ENCODE measurements around the gene FTCD.

The FTCD gene

GRCh38 chr21:46157987-46158451 lies 2.6 kb upstream of the FTCD start:
- TF ChIP-seq POLR2AphosphoS5 (IDR thresholded peaks at IDR 0.05; ENCODE audit: low read depth, low read length) = no peak
- no peak for TF ChIP-seq SIN3A (IDR thresholded peaks at IDR 0.05; ENCODE audit: borderline replicate concordance, insufficient read depth, low read length)
- no peak for TF ChIP-seq REST (IDR thresholded peaks at IDR 0.05; ENCODE audit: insufficient read depth in 1 of 2, low read depth in 2 of 2, low read length in 2 of 2)
- TF ChIP-seq FOXP2 (optimal IDR thresholded peaks at IDR 0.05; ENCODE audit: borderline replicate concordance, extremely low read depth, extremely low read length, insufficient read depth) = no peak
- TF ChIP-seq TAF1 (IDR thresholded peaks at IDR 0.05; ENCODE audit: borderline replicate concordance, insufficient read depth, low read length) = no peak

GRCh38 chr21:46157396-46157986 lies 2.1 kb upstream of the FTCD start:
- TF ChIP-seq SIN3A (IDR thresholded peaks at IDR 0.05; ENCODE audit: borderline replicate concordance, insufficient read depth, low read length) = no peak
- TF ChIP-seq TAF1 (IDR thresholded peaks at IDR 0.05; ENCODE audit: borderline replicate concordance, insufficient read depth, low read length) = no peak
- TF ChIP-seq FOXP2 (optimal IDR thresholded peaks at IDR 0.05; ENCODE audit: borderline replicate concordance, extremely low read depth, extremely low read length, insufficient read depth) = no peak
- no peak for TF ChIP-seq REST (IDR thresholded peaks at IDR 0.05; ENCODE audit: insufficient read depth in 1 of 2, low read depth in 2 of 2, low read length in 2 of 2)
- TF ChIP-seq POLR2AphosphoS5 (IDR thresholded peaks at IDR 0.05; ENCODE audit: low read depth, low read length) = no peak

- no peak for TF ChIP-seq TAF1 (IDR thresholded peaks at IDR 0.05; ENCODE audit: borderline replicate concordance, insufficient read depth, low read length)
- no peak for TF ChIP-seq REST (IDR thresholded peaks at IDR 0.05; ENCODE audit: insufficient read depth in 1 of 2, low read depth in 2 of 2, low read length in 2 of 2)
- no peak for TF ChIP-seq SIN3A (IDR thresholded peaks at IDR 0.05; ENCODE audit: borderline replicate concordance, insufficient read depth, low read length)
- no peak for TF ChIP-seq FOXP2 (optimal IDR thresholded peaks at IDR 0.05; ENCODE audit: borderline replicate concordance, extremely low read depth, extremely low read length, insufficient read depth)
- TF ChIP-seq POLR2AphosphoS5 (IDR thresholded peaks at IDR 0.05; ENCODE audit: low read depth, low read length) = no peak
Observed at GRCh38 chr21:46156678-46157077, 1.3 kb upstream of the FTCD start.

- TF ChIP-seq FOXP2 (optimal IDR thresholded peaks at IDR 0.05; ENCODE audit: borderline replicate concordance, extremely low read depth, extremely low read length, insufficient read depth) = no peak
- no peak for TF ChIP-seq TAF1 (IDR thresholded peaks at IDR 0.05; ENCODE audit: borderline replicate concordance, insufficient read depth, low read length)
- no peak for TF ChIP-seq REST (IDR thresholded peaks at IDR 0.05; ENCODE audit: insufficient read depth in 1 of 2, low read depth in 2 of 2, low read length in 2 of 2)
- TF ChIP-seq POLR2AphosphoS5 (IDR thresholded peaks at IDR 0.05; ENCODE audit: low read depth, low read length) = no peak
- TF ChIP-seq SIN3A (IDR thresholded peaks at IDR 0.05; ENCODE audit: borderline replicate concordance, insufficient read depth, low read length) = no peak
Observed at GRCh38 chr21:46156378-46156645, 933 bp upstream of the FTCD start.

Data from PFSK-1 (cell line).